IMR-90 (cell line): ENCODE data around the gene TPX2. TPM values are rescaled to one million over a fixed set of nuclear protein-coding genes. Genes with fewer than 3 reads are reported as not detected.
A peak's percentile ranks its signal among the peaks of the same experiment; 100 is the strongest.

ENCODE experiments used
- ATAC-seq: fragments of 200-7000 bp; cut with Tn5 transposase; 2 replicates; pipeline ENCODE4 v1.9.1; 2020; ENCODE audit warnings: low read depth, mild to moderate bottlenecking, moderate library complexity
- BruUV-seq: library from RNA; stranded (reverse); fragments of 400-500 nt; replicated peaks from 2 replicates; lab custom pipeline; 2021; lab: Mats Ljungman, UMichigan
- CTCF ChIA-PET: fragments of 300-600 bp; formaldehyde crosslinking; extraction: SDS; loops from one replicate; lab custom pipeline; 2021; ENCODE audit warnings: antibody characterized with exemption; lab: Yijun Ruan, JAX
- POLR2A ChIA-PET: fragments of 300-600 bp; sonication (Branson Sonifier 250); formaldehyde crosslinking; loops from one replicate; lab custom pipeline; 2022; ENCODE audit warnings: antibody characterized with exemption; ENCODE audit not compliant: unreplicated experiment; lab: Charles Lee
- DNase-seq: peaks from one replicate; pipeline ENCODE4 v3.0.0; 2013
- H2AFZ ChIP-seq: replicated peaks from 2 replicates; pipeline ENCODE3; 2013; ENCODE audit warnings: low read length, mild to moderate bottlenecking; ENCODE audit not compliant: poor library complexity
- H2AK5ac ChIP-seq: 2 replicates; pipeline ENCODE4 v1.6.1; 2013; ENCODE audit warnings: low read depth, low read length, inconsistent platforms
- H2AK9ac ChIP-seq: replicated peaks from 2 replicates; pipeline ENCODE3; 2013; ENCODE audit warnings: mild to moderate bottlenecking, low read depth, low read length, moderate library complexity; ENCODE audit not compliant: poor library complexity
- H2BK120ac ChIP-seq: 2 replicates; pipeline ENCODE4 v1.6.1; 2013; ENCODE audit warnings: low read depth, low read length, inconsistent platforms
- H2BK15ac ChIP-seq: 3 replicates; pipeline ENCODE4 v1.6.1; 2013; ENCODE audit warnings: low read depth, low read length, inconsistent platforms
- H2BK20ac ChIP-seq: 2 replicates; pipeline ENCODE4 v1.6.1; 2013; ENCODE audit warnings: low read depth, mild to moderate bottlenecking, inconsistent platforms, low read length, moderate library complexity
- H2BK5ac ChIP-seq: 2 replicates; pipeline ENCODE4 v1.6.1; 2013; ENCODE audit warnings: mild to moderate bottlenecking, low read depth, low read length, inconsistent platforms; ENCODE audit not compliant: poor library complexity, severe bottlenecking
- H3K14ac ChIP-seq: replicated peaks from 2 replicates; pipeline ENCODE4 v1.6.1; 2013; ENCODE audit warnings: low read depth, low read length, inconsistent platforms
- H3K18ac ChIP-seq: 2 replicates; pipeline ENCODE4 v1.6.1; 2013; ENCODE audit warnings: low read depth, low read length, control low read depth
- H3K23ac ChIP-seq: 2 replicates; pipeline ENCODE4 v1.6.1; 2013; ENCODE audit warnings: low read depth, low read length, inconsistent platforms
- H3K27ac ChIP-seq: 2 replicates; pipeline ENCODE4 v1.5.1; 2013; ENCODE audit warnings: mild to moderate bottlenecking, control low read depth, low read length; ENCODE audit not compliant: insufficient read depth
- H3K27me3 ChIP-seq: 2 replicates; pipeline ENCODE4 v1.6.1; 2013; ENCODE audit warnings: low read length; ENCODE audit not compliant: control insufficient read depth, insufficient read depth
- H3K36me3 ChIP-seq: 2 replicates; pipeline ENCODE4 v1.6.1; 2013; ENCODE audit warnings: low read length, mixed read lengths; ENCODE audit not compliant: control insufficient read depth, insufficient read depth
- H3K4ac ChIP-seq: 2 replicates; pipeline ENCODE4 v1.6.1; 2013; ENCODE audit warnings: low read depth, low read length, inconsistent platforms
- H3K4me1 ChIP-seq: 2 replicates; pipeline ENCODE4 v1.6.1; 2013; ENCODE audit warnings: low read length, mixed read lengths; ENCODE audit not compliant: control insufficient read depth, insufficient read depth
- H3K4me2 ChIP-seq: 2 replicates; pipeline ENCODE4 v1.6.1; 2013; ENCODE audit warnings: low read depth, mild to moderate bottlenecking, control low read depth, low read length, moderate library complexity
- H3K4me3 ChIP-seq: 2 replicates; pipeline ENCODE4 v1.5.1; 2013; ENCODE audit warnings: low read depth, mild to moderate bottlenecking, control low read depth, low read length, moderate library complexity; ENCODE audit not compliant: insufficient read depth
- H3K56ac ChIP-seq: 2 replicates; pipeline ENCODE4 v1.6.1; 2013; ENCODE audit warnings: low read length, inconsistent platforms; ENCODE audit not compliant: insufficient read depth; ENCODE audit errors: extremely low read depth
- H3K79me1 ChIP-seq, 2 experiments: 2 replicates each; pipeline ENCODE4 v1.6.1; 2013; ENCODE audit warnings: low read length in 2 of 2, inconsistent platforms in 1 of 2, low read depth in 1 of 2
- H3K9ac ChIP-seq: 2 replicates; pipeline ENCODE4 v1.6.1; 2013; ENCODE audit warnings: low read depth, low read length, control low read depth
- H3K9me1 ChIP-seq: 2 replicates; pipeline ENCODE4 v1.6.1; 2013; ENCODE audit warnings: low read length, inconsistent platforms; ENCODE audit not compliant: insufficient read depth
- H3K9me3 ChIP-seq: 2 replicates; pipeline ENCODE4 v1.6.1; 2013; ENCODE audit warnings: low read length; ENCODE audit not compliant: control insufficient read depth, insufficient read depth
- H4K20me1 ChIP-seq: 2 replicates; pipeline ENCODE4 v1.6.1; 2013; ENCODE audit warnings: low read length, inconsistent platforms; ENCODE audit not compliant: insufficient read depth
- H4K5ac ChIP-seq: 2 replicates; pipeline ENCODE4 v1.6.1; 2013; ENCODE audit warnings: mild to moderate bottlenecking, low read depth, low read length, control low read depth
- H4K8ac ChIP-seq, 2 experiments: 2 replicates each; pipeline ENCODE4 v1.6.1; 2013; ENCODE audit warnings: low read depth in 2 of 2, low read length in 2 of 2, control low read depth in 1 of 2, inconsistent platforms in 1 of 2
- H4K91ac ChIP-seq: 2 replicates; pipeline ENCODE4 v1.6.1; 2013; ENCODE audit warnings: low read depth, low read length, inconsistent platforms; ENCODE audit not compliant: insufficient read depth
- BHLHE40 ChIP-seq: fragments of 150-350 bp; IDR thresholded peaks from 2 replicates; pipeline ENCODE4 v1.6.1; 2016; ENCODE audit warnings: mild to moderate bottlenecking, low read depth, low read length
- CEBPB ChIP-seq: IDR thresholded peaks from 2 replicates; pipeline ENCODE4 v1.6.1; 2012; ENCODE audit warnings: low read depth, low read length, improper control_type of control experiment
- CHD1 ChIP-seq: IDR thresholded peaks from 2 replicates; pipeline ENCODE4 v1.6.1; 2012; ENCODE audit warnings: low read depth, low read length, improper control_type of control experiment
- FOS ChIP-seq: fragments of 150-350 bp; IDR thresholded peaks from 2 replicates; pipeline ENCODE4 v1.6.1; 2016; ENCODE audit warnings: low read depth, low read length
- MAFK ChIP-seq: IDR thresholded peaks from 2 replicates; pipeline ENCODE4 v1.6.1; 2012; ENCODE audit warnings: low read depth, low read length, improper control_type of control experiment
- MAZ ChIP-seq: IDR thresholded peaks from 2 replicates; pipeline ENCODE4 v1.6.1; 2012; ENCODE audit warnings: low read depth, mild to moderate bottlenecking, low read length, improper control_type of control experiment, moderate library complexity, borderline replicate concordance
- MXI1 ChIP-seq: IDR thresholded peaks from 2 replicates; pipeline ENCODE4 v1.6.1; 2012; ENCODE audit warnings: low read depth, mild to moderate bottlenecking, low read length, moderate library complexity, borderline replicate concordance
- NFE2L2 ChIP-seq: fragments of 150-350 bp; IDR thresholded peaks from 2 replicates; pipeline ENCODE4 v1.6.1; 2016; ENCODE audit warnings: low read depth, mild to moderate bottlenecking, low read length
- RAD21 ChIP-seq: IDR thresholded peaks from 2 replicates; pipeline ENCODE4 v1.6.1; 2012; ENCODE audit warnings: low read length, improper control_type of control experiment
- RFX5 ChIP-seq: IDR thresholded peaks from 2 replicates; pipeline ENCODE4 v1.8.0; 2012; ENCODE audit warnings: low read depth, mild to moderate bottlenecking, low read length, moderate library complexity
- SMC3 ChIP-seq: fragments of 150-350 bp; IDR thresholded peaks from 2 replicates; pipeline ENCODE4 v1.6.1; 2016; ENCODE audit warnings: low read depth, mild to moderate bottlenecking, antibody characterized with exemption, low read length, moderate library complexity
- WGBS, 2 experiments: methylation state at CpG; one replicate each; pipeline versions ENCODE4 v1.1.5 to v1.1.7; 2013; ENCODE audit warnings: missing lambda C conversion rate in 2 of 2; ENCODE audit not compliant: insufficient read length in 1 of 2; ENCODE audit errors: extremely low coverage in 2 of 2; 5-methylcytosine and 5-hydroxymethylcytosine counted together
- dilution Hi-C: fragments of 300-500 bp; cut with HindIII; formaldehyde crosslinking; loops from one replicate; pipeline ENCODE4 v1.14.3; 2018; ENCODE audit warnings: low sequenced_read_pairs; ENCODE audit not compliant: unreplicated experiment
- in situ Hi-C: fragments of 300-500 bp; cut with MboI; formaldehyde crosslinking; loops from 3 replicates; pipeline ENCODE4 v1.14.3; 2019; ENCODE audit warnings: low sequenced_read_pairs, inconsistent platforms, mixed read lengths
- intact Hi-C: fragments of 100-400 bp; cut with micrococcal nuclease; formaldehyde crosslinking; loops from 2 replicates; pipeline ENCODE4 v1.10.0; 2022
- polyA plus RNA-seq, 3 experiments: library from polyadenylated mRNA; depleted of rRNA; stranded (reverse); fragments of >200 nt; gene quantifications; 2 replicates each; pipeline ENCODE4 v1.2.3, GENCODE V29; 2012; ENCODE audit warnings: low replicate concordance in 1 of 3
- total RNA-seq: library from RNA; depleted of rRNA; stranded (reverse); fragments of >200 nt; gene quantifications from 2 replicates; pipeline ENCODE4 v1.2.3, GENCODE V29; 2012
- TF ChIP-seq, protein P1 (sequence below): fragments of 150-350 bp; IDR thresholded peaks from 2 replicates; pipeline ENCODE4 v1.6.1; 2017; ENCODE audit warnings: mild to moderate bottlenecking, antibody characterized with exemption, low read length, low read depth
- TF ChIP-seq, protein P2 (sequence below): fragments of 150-350 bp; IDR thresholded peaks from 2 replicates; pipeline ENCODE4 v1.6.1; 2016; ENCODE audit warnings: low read depth, mild to moderate bottlenecking, low read length, moderate library complexity, borderline replicate concordance

The TPX2 gene
- total and polyA plus RNA-seq, 2 of the 4 experiments (the other 2 are of a cell fraction): 28.5 to 72.2 TPM

DNA sequence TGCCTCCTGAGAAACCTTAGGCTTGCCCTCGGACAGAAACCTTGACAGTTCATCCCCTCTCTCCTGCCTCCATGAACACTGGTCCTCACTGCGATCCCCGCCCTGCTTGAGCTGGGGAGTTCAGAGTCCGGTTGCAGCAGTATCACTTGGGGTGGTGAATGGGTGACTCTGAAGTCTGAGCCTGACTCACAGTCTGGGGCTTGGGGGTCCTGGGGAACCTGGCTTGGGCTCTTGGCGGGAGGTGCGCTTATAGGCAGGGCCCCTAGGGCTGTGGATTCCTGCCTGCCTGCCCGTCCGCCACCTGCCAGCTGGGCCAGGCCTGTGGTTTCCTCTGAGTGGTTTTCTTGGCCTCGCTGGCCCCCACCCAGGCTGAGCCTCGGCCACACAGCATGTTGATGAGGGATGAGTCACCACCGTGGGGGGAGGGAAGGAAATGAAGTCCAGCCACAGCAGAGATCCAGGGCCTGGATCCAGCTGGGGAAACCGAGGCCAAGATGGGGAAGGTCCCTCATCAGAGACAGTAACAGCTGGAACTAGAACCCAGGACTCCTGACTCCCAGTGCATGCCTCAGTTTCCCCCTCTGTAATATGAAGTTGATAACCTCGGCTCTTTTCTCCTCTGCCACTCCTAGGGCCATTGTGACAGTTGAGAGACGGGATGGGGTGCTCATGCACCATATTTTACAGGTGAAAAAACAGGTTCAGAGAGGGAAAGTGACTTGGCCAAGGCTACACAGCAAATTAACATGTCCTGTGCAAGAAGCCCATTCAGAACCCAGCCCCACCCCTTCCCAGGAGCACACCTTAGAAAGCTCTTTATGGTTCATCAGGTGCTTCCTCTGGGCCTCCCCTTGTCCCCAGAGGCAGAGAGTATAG, 97.1 kb downstream of the TPX2 start:
- Histone ChIP-seq H3K23ac (no peak overlapping the region), H4K8ac (peak overlapping the region in 1 of 2 experiments; percentile 48; a peak in 1 of 4 replicates), H2AFZ (peak overlapping the region; percentile 35), H2BK5ac (no peak overlapping the region), H2AK9ac (peak overlapping the region; percentile 39), H4K20me1 (peaks cover 28% of the 10 kb centered on the region), H2BK15ac (no peak overlapping the region; the same call in 2 of the 3 replicates), H3K27me3 (peaks cover 3% of the 10 kb centered on the region; the same call in 1 of the 2 replicates), H3K27ac (no peak overlapping the region), H2BK20ac (0 out of 2 replicates have a peak overlapping the region, but pooled peaks have one; percentile 37), H3K79me1 (0 out of 4 replicates have a peak, but pooled peaks cover 0 to 4% of the 10 kb centered on the region in 2 experiments), H3K18ac (no peak overlapping the region), H2AK5ac (peak overlapping the region; percentile 66; the same call in 1 of the 2 replicates), H3K9me3 (no peaks in the 10 kb centered on the region), H2BK120ac (0 out of 2 replicates have a peak overlapping the region, but pooled peaks have one; percentile 66), H3K4ac (peak overlapping the region; percentile 64), H3K4me2 (no peak overlapping the region), H3K4me1 (peaks cover 15% of the 10 kb centered on the region), H3K36me3 (no peaks in the 10 kb centered on the region), H3K14ac (0 out of 2 replicates have a peak overlapping the region, but pooled peaks have one; percentile 7), H3K9me1 (peaks cover 28% of the 10 kb centered on the region), H3K4me3 (no peak overlapping the region), H4K91ac (peak overlapping the region; percentile 59), H3K9ac (no peak overlapping the region), H3K56ac (no peak overlapping the region), H4K5ac (no peak overlapping the region)
- CTCF ChIA-PET: interaction anchor here (0.7 to 3.5 kb wide), 3 partner anchors 10 to 195 kb away, joined by 3 to 12 read pairs (median 3); no protein-coding TSS in a partner anchor
- intact Hi-C loops (no loop called here), in situ Hi-C loops (loop anchor here (25.0 kb wide), 2 partner anchors 651 to 826 kb away; partner anchors contain the start of gene C20orf203), dilution Hi-C loops (no loop called here)
- no TSS peak for BruUV-seq
- peak; percentile 92 for DNase-seq
- no CpG with 5 or more reads among the region's 14 CpGs for WGBS, 2 experiments
- peak; percentile 88 for ATAC-seq
- POLR2A ChIA-PET: no interaction called here
- TF ChIP-seq FOS: peak; percentile 98
- TF ChIP-seq RAD21: no peak
- TF ChIP-seq CHD1: no peak
- TF ChIP-seq CEBPB: no peak
- no peak for TF ChIP-seq MAFK
- no peak for TF ChIP-seq SMC3
- TF ChIP-seq MAZ: peak; percentile 83; the same call in 1 of the 2 replicates
- no peak for TF ChIP-seq RFX5
- peak; percentile 70 for TF ChIP-seq BHLHE40
- no peak for TF ChIP-seq MXI1
- TF ChIP-seq, protein P1, sequence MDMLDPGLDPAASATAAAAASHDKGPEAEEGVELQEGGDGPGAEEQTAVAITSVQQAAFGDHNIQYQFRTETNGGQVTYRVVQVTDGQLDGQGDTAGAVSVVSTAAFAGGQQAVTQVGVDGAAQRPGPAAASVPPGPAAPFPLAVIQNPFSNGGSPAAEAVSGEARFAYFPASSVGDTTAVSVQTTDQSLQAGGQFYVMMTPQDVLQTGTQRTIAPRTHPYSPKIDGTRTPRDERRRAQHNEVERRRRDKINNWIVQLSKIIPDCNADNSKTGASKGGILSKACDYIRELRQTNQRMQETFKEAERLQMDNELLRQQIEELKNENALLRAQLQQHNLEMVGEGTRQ: no peak
- no peak for TF ChIP-seq NFE2L2
- TF ChIP-seq, protein P2, sequence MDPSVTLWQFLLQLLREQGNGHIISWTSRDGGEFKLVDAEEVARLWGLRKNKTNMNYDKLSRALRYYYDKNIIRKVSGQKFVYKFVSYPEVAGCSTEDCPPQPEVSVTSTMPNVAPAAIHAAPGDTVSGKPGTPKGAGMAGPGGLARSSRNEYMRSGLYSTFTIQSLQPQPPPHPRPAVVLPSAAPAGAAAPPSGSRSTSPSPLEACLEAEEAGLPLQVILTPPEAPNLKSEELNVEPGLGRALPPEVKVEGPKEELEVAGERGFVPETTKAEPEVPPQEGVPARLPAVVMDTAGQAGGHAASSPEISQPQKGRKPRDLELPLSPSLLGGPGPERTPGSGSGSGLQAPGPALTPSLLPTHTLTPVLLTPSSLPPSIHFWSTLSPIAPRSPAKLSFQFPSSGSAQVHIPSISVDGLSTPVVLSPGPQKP: no peak
